AG04450 (cell line): Measurements from ENCODE around the gene EPHA6. TPM values are rescaled to one million over a fixed set of nuclear protein-coding genes. Genes with fewer than 3 reads are reported as not detected.

ENCODE experiments used
- CTCF ChIA-PET: fragments of 300-600, 350-600 bp; formaldehyde crosslinking; extraction: SDS; loops from one replicate; lab custom pipeline; 2022; ENCODE audit warnings: antibody characterized with exemption, inconsistent platforms; lab: Charles Lee
- POLR2A ChIA-PET: fragments of 350-600 bp; formaldehyde crosslinking; extraction: SDS; loops from one replicate; lab custom pipeline; 2021; ENCODE audit warnings: antibody characterized with exemption, inconsistent platforms; lab: Yijun Ruan, JAX
- DNase-seq: peaks from one replicate; pipeline ENCODE4 v3.0.0-alpha.2; 2011; ENCODE audit warnings: low read depth, low spot score
- H3K27ac ChIP-seq: one replicate; pipeline ENCODE4 v1.5.1; 2012; ENCODE audit warnings: low read depth, low read length, control low read depth
- H3K27me3 ChIP-seq: one replicate; pipeline ENCODE4 v1.6.0; 2012; ENCODE audit warnings: low read length; ENCODE audit not compliant: control insufficient read depth, insufficient read depth
- H3K4me3 ChIP-seq: 2 replicates; pipeline ENCODE4 v1.5.1; 2011; ENCODE audit warnings: mild to moderate bottlenecking, low read depth, low read length, control low read depth
- H3K9me3 ChIP-seq: 2 replicates; pipeline ENCODE4 v1.5.1; 2012; ENCODE audit warnings: low read length; ENCODE audit not compliant: control insufficient read depth, insufficient read depth
- polyA plus RNA-seq: library from polyadenylated mRNA; depleted of rRNA; stranded (reverse); fragments of >200 nt; gene quantifications from 2 replicates; pipeline ENCODE4 v1.2.3, GENCODE V29; 2011
- TF ChIP-seq, protein P1 (sequence below): IDR thresholded peaks from 2 replicates; pipeline ENCODE4 v1.5.1; 2011; ENCODE audit warnings: low read depth, low read length, control low read depth, inconsistent platforms

EPHA6 gene
- polyA plus RNA-seq, 1 experiment = not detected

DNA sequence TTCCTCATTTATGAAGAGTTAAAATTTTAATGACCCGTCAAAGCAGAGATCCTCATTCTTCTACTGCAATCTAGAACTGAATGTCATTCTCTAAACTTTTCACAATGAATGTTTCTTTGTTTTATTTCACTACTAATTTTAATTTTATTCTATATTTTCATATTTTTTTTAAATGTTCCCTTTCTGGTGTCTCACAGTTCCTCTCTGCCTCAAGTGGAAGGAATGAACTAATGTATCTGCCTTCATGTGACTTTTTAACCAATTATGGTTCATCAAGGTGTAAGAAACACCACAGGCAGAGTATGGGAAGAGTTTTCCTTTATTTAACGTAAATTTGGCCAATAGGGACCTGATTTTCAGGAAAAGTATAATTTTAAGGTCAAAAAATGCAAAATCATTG is 441.7 kb downstream of the EPHA6 start:
- ChIA-PET CTCF (no interaction called here), POLR2A (no interaction called here)
- Histone ChIP-seq H3K27ac (no peak overlapping the region), H3K4me3 (no peak overlapping the region), H3K27me3 (no peaks in the 10 kb centered on the region), H3K9me3 (peaks cover 8% of the 10 kb centered on the region)
- TF ChIP-seq, protein P1, sequence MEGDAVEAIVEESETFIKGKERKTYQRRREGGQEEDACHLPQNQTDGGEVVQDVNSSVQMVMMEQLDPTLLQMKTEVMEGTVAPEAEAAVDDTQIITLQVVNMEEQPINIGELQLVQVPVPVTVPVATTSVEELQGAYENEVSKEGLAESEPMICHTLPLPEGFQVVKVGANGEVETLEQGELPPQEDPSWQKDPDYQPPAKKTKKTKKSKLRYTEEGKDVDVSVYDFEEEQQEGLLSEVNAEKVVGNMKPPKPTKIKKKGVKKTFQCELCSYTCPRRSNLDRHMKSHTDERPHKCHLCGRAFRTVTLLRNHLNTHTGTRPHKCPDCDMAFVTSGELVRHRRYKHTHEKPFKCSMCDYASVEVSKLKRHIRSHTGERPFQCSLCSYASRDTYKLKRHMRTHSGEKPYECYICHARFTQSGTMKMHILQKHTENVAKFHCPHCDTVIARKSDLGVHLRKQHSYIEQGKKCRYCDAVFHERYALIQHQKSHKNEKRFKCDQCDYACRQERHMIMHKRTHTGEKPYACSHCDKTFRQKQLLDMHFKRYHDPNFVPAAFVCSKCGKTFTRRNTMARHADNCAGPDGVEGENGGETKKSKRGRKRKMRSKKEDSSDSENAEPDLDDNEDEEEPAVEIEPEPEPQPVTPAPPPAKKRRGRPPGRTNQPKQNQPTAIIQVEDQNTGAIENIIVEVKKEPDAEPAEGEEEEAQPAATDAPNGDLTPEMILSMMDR = no peak
- no peak for DNase-seq

GRCh38 chr3:97257942-97258697 is 443.7 kb downstream of the EPHA6 start:
- no peak overlapping the region for H3K27ac ChIP-seq
- H3K4me3 ChIP-seq = no peak overlapping the region
- ChIA-PET CTCF (no interaction called here), POLR2A (no interaction called here)
- H3K27me3 ChIP-seq = no peaks in the 10 kb centered on the region
- H3K9me3 ChIP-seq = peaks cover 4% of the 10 kb centered on the region
- no peak for DNase-seq
- TF ChIP-seq, protein P1 = no peak

GRCh38 chr3:97259263-97259662 is 444.9 kb downstream of the EPHA6 start:
- no peaks in the 10 kb centered on the region for H3K27me3 ChIP-seq
- POLR2A ChIA-PET = no interaction called here
- H3K27ac ChIP-seq = no peak overlapping the region
- no peak for DNase-seq
- CTCF ChIA-PET = no interaction called here
- TF ChIP-seq, protein P1 = no peak
- H3K9me3 ChIP-seq = peaks cover 5% of the 10 kb centered on the region
- no peak overlapping the region for H3K4me3 ChIP-seq

DNA sequence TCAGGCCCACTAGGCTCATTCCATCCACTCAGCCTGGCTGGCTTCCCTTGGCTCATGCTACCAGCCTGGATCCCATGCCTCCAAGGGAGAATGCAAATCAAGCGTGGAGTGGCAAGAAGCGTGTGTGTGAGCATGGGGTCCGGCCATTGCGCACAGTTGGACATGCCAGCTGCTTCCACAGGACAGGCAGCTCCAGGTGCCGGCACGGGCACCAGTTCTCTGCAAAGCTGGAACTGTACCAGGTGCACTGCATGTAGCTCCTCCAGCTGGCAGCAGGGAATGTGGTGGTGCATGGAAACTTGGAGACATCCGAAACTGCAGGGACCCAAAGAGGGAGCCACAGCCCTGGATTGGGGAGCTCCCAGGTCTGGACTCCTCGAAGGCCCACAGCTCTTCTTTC is 449.8 kb downstream of the EPHA6 start:
- no peak overlapping the region for H3K27ac ChIP-seq
- ChIA-PET CTCF (no interaction called here), POLR2A (no interaction called here)
- no peak for DNase-seq
- TF ChIP-seq, protein P1 = no peak
- H3K9me3 ChIP-seq = peaks cover 18% of the 10 kb centered on the region
- no peak overlapping the region for H3K4me3 ChIP-seq
- H3K27me3 ChIP-seq = no peaks in the 10 kb centered on the region

DNA sequence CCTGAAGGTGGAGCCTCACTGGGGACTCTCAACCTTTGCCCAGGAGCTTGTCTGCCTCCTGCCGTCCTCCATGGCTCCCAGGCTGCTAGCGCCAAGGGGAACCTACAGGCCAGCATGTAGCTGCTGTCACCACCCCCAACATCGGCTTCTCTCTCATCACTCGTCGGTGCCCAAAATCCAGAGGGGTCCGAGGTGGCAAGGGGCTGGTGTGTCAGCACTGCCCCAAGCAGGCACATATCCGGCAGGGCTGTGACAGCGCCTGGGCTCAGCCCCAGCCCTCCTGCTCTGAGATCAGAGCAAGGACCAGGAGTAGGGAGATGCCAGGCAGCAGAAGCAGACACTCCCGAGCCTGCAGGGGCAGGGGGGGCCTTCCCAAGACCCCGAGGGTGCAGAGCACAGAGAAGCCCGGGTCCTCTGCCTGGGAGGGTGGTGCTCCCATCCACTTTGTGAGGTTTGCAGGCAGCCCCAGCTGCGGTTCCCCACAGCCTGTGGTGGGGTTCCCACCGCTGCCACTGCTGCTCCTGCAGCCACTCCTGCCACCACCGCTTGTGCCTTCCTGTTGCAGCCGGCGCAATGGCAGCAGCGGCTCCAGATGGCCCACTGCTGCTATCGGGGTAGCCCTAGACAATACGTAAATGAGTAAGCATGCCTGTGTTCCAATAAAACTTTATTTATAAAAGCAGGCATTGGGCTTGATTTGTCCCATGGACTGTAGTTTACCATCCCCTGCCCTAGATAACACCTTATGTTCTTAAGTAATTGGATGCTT is 451.0 kb downstream of the EPHA6 start:
- TF ChIP-seq, protein P1 = no peak
- no peak for DNase-seq
- Histone ChIP-seq H3K27me3 (no peaks in the 10 kb centered on the region), H3K4me3 (no peak overlapping the region), H3K27ac (no peak overlapping the region), H3K9me3 (peaks cover 18% of the 10 kb centered on the region)
- POLR2A ChIA-PET = no interaction called here
- CTCF ChIA-PET = no interaction called here
